HCT116 (cell line): ENCODE data around the gene FGB.

Experiments used
- CEBPB ChIP-seq: IDR thresholded peaks from 2 replicates; pipeline ENCODE4 v1.6.1; 2012; ENCODE audit warnings: low read depth
- CTCF ChIP-seq, 3 experiments: fragments of 200-600 bp in 1 of 3; sonication (generic) in 1 of 3; IDR thresholded peaks in 2 of 3; conservative IDR thresholded peaks in 1 of 3; 2 replicates each; pipeline ENCODE4 v1.5.1; 2012 to 2017; ENCODE audit warnings: low read depth in 2 of 3, low read length in 2 of 3, antibody characterized with exemption in 1 of 3, borderline replicate concordance in 1 of 3, control low read depth in 1 of 3, mild to moderate bottlenecking in 1 of 3, mixed read lengths in 1 of 3, mixed run types in 1 of 3, moderate library complexity in 1 of 3; ENCODE audit not compliant: insufficient read depth in 1 of 3
- EGR1 ChIP-seq: IDR thresholded peaks from 2 replicates; pipeline ENCODE4 v1.6.1; 2012; ENCODE audit warnings: low read depth
- EZH2 ChIP-seq: fragments of 200-600 bp; sonication (generic); IDR thresholded peaks from 2 replicates; pipeline ENCODE4 v1.6.1; 2017; ENCODE audit warnings: antibody characterized with exemption, mixed run types
- POLR2AphosphoS5 ChIP-seq: IDR thresholded peaks from 2 replicates; pipeline ENCODE4 v1.6.1; 2011; ENCODE audit warnings: mild to moderate bottlenecking, low read depth, low read length, moderate library complexity
- REST ChIP-seq: IDR thresholded peaks from 2 replicates; pipeline ENCODE4 v1.6.1; 2012; ENCODE audit warnings: low read depth

- no peak for TF ChIP-seq EGR1
- TF ChIP-seq CTCF (IDR thresholded peaks at IDR 0.05 in 2 of 3, conservative IDR thresholded peaks at IDR 0.05 in 1 of 3; ENCODE audit: borderline replicate concordance in 1 of 3, insufficient read depth in 1 of 3, low read depth in 2 of 3, low read length in 2 of 3), result no peak
- TF ChIP-seq EZH2, result no peak
- TF ChIP-seq POLR2AphosphoS5, result no peak
- no peak for TF ChIP-seq CEBPB
- no peak for TF ChIP-seq REST
Observed at GRCh38 chr4:154588198-154588597, 25.4 kb downstream of the FGB start.
